ENCODE measurements around the gene FAM163A.

DNA sequence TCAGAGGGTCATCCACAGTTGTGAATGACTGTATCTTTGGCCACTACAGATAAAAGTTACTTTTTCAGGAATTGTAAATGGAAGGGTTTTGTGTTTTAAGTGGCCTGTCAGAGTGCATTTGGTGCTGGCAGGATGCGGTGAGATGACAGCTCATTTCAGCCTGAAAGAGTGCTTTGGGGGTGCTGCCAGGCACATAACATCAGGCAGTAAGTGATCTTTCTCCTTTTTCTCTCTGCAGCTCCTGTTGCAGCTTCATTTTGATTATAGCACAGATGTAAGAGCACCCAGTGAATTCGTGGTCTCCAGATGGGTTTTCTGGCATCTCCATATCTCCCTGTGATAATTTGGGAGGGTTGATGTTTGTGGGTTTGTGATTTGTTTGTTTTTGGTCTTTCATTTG is 14.8 kb upstream of the FAM163A start:
- TF ChIP-seq, protein P1, sequence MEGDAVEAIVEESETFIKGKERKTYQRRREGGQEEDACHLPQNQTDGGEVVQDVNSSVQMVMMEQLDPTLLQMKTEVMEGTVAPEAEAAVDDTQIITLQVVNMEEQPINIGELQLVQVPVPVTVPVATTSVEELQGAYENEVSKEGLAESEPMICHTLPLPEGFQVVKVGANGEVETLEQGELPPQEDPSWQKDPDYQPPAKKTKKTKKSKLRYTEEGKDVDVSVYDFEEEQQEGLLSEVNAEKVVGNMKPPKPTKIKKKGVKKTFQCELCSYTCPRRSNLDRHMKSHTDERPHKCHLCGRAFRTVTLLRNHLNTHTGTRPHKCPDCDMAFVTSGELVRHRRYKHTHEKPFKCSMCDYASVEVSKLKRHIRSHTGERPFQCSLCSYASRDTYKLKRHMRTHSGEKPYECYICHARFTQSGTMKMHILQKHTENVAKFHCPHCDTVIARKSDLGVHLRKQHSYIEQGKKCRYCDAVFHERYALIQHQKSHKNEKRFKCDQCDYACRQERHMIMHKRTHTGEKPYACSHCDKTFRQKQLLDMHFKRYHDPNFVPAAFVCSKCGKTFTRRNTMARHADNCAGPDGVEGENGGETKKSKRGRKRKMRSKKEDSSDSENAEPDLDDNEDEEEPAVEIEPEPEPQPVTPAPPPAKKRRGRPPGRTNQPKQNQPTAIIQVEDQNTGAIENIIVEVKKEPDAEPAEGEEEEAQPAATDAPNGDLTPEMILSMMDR (IDR thresholded peaks at IDR 0.05; ENCODE audit: low read depth, low read length, poor library complexity, severe bottlenecking): no peak
- no peak for TF ChIP-seq EZH2phosphoT487 (IDR thresholded peaks at IDR 0.05; ENCODE audit: borderline replicate concordance, low read length)

Data from DOHH2 (cell line).